Mesodermal cell (in vitro differentiated cells): Measurements from ENCODE around the gene FURIN.

Source experiments
- H3K27ac ChIP-seq: 2 replicates; pipeline ENCODE4 v1.7.0; 2013; ENCODE audit warnings: mild to moderate bottlenecking, low read depth, low read length, moderate library complexity; ENCODE audit not compliant: severe bottlenecking
- H3K36me3 ChIP-seq: 2 replicates; pipeline ENCODE4 v1.7.1; 2013; ENCODE audit warnings: mild to moderate bottlenecking, low read length, moderate library complexity; ENCODE audit not compliant: control insufficient read depth, insufficient read depth
- H3K4me1 ChIP-seq: one replicate; pipeline ENCODE4 v1.7.1; 2013; ENCODE audit warnings: mild to moderate bottlenecking, low read length; ENCODE audit not compliant: insufficient read depth, control insufficient read depth, poor library complexity, severe bottlenecking
- H3K4me3 ChIP-seq: 2 replicates; pipeline ENCODE4 v1.7.0; 2013; ENCODE audit warnings: low read length, control low read depth, mild to moderate bottlenecking; ENCODE audit not compliant: insufficient read depth, poor library complexity, severe bottlenecking; ENCODE audit errors: extremely low read depth
- H3K9me3 ChIP-seq: 2 replicates; pipeline ENCODE4 v1.7.1; 2013; ENCODE audit warnings: mild to moderate bottlenecking, low read length, moderate library complexity; ENCODE audit not compliant: control insufficient read depth
- WGBS, 2 experiments: methylation state at CpG; one replicate each; pipeline ENCODE4 v1.1.5; 2013; ENCODE audit warnings: missing lambda C conversion rate in 2 of 2; ENCODE audit not compliant: insufficient coverage in 2 of 2; 5-methylcytosine and 5-hydroxymethylcytosine counted together

Gene FURIN

GRCh38 chr15:90932660-90932991 is 64.2 kb downstream of the FURIN start:
- Histone ChIP-seq H3K4me1 (peaks cover 13% of the 10 kb centered on the region), H3K27ac (no peak overlapping the region), H3K9me3 (no peaks in the 10 kb centered on the region), H3K4me3 (peak overlapping the region; percentile 81), H3K36me3 (peaks cover 14% of the 10 kb centered on the region)
- WGBS, 2 experiments, result 6 to 19% methylated on average over 4 to 5 of the region's 5 CpGs
